ENCODE results near the gene NF1. TPM values are rescaled to one million over a fixed set of nuclear protein-coding genes. Genes with fewer than 3 reads are reported as not detected.

NF1 gene
- total RNA-seq, 1 donor from 2014 or later: 58.7 TPM

DNA sequence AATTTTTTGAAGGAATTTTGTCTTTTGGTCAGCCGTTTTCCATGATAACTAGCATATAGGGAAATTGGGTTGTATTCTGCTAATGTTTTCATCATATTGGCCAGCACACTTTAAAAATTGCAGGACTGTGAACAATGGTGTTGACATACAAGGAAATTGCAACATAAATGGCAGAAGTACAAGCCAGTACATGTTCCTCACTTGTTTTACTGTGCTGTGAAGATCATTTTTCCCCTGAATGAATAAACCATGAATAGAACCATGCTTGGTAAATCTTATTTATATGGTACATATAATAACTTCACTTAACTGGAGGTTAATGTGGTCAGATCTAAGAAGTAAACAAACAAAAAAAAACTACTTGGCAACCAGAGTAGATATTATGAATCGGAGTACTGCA lies 179.5 kb downstream of the NF1 start:
- H3K27me3 ChIP-seq: no peaks in the 10 kb centered on the region
- no peak overlapping the region for H3K27ac ChIP-seq
- intact Hi-C loops (cut with DNase I): no loop called here
- DNase-seq (ENCODE audit: extremely low spot score in 2 of 2): no peak
- no peaks in the 10 kb centered on the region for H3K36me3 ChIP-seq
- H3K4me3 ChIP-seq: no peak overlapping the region
- peaks cover 30% of the 10 kb centered on the region for H3K4me1 ChIP-seq
- no peaks in the 10 kb centered on the region for H3K9me3 ChIP-seq
- TF ChIP-seq POLR2A (IDR thresholded peaks at IDR 0.05) (no peak), POLR2AphosphoS5 (IDR thresholded peaks at IDR 0.05; ENCODE audit: insufficient read depth in 1 of 2, low read depth in 1 of 2) (peak; percentile 13 to 95)
- TF ChIP-seq, protein P1, sequence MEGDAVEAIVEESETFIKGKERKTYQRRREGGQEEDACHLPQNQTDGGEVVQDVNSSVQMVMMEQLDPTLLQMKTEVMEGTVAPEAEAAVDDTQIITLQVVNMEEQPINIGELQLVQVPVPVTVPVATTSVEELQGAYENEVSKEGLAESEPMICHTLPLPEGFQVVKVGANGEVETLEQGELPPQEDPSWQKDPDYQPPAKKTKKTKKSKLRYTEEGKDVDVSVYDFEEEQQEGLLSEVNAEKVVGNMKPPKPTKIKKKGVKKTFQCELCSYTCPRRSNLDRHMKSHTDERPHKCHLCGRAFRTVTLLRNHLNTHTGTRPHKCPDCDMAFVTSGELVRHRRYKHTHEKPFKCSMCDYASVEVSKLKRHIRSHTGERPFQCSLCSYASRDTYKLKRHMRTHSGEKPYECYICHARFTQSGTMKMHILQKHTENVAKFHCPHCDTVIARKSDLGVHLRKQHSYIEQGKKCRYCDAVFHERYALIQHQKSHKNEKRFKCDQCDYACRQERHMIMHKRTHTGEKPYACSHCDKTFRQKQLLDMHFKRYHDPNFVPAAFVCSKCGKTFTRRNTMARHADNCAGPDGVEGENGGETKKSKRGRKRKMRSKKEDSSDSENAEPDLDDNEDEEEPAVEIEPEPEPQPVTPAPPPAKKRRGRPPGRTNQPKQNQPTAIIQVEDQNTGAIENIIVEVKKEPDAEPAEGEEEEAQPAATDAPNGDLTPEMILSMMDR (IDR thresholded peaks at IDR 0.05): no peak

DNA sequence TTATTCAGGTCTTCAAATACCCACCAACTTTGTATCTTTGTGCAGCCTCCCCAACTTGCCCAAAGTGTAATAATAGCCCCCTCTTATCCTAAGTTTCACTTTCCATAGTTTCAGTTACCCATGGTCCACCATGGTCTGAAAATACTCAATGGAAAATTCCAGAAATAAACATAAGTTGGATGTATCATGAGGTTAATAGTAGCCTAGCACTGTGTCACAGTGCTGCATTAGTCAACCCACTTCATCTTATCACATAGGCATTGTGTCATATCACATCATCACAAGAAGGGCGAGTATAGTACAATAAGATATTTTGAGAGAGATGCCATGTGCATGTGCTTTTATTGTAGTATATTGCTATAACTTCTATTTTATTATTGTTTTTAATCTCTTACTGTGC lies 180.3 kb downstream of the NF1 start:
- intact Hi-C loops (cut with DNase I): no loop called here
- Histone ChIP-seq H3K27me3 (no peaks in the 10 kb centered on the region), H3K4me1 (peaks cover 22% of the 10 kb centered on the region), H3K9me3 (no peaks in the 10 kb centered on the region), H3K4me3 (no peak overlapping the region), H3K27ac (no peak overlapping the region), H3K36me3 (no peaks in the 10 kb centered on the region)
- TF ChIP-seq POLR2A (IDR thresholded peaks at IDR 0.05): no peak
- TF ChIP-seq, protein P1 (IDR thresholded peaks at IDR 0.05): no peak
- TF ChIP-seq POLR2AphosphoS5 (IDR thresholded peaks at IDR 0.05; ENCODE audit: insufficient read depth in 1 of 2, low read depth in 1 of 2): no peak
- DNase-seq (ENCODE audit: extremely low spot score in 2 of 2): no peak

DNA sequence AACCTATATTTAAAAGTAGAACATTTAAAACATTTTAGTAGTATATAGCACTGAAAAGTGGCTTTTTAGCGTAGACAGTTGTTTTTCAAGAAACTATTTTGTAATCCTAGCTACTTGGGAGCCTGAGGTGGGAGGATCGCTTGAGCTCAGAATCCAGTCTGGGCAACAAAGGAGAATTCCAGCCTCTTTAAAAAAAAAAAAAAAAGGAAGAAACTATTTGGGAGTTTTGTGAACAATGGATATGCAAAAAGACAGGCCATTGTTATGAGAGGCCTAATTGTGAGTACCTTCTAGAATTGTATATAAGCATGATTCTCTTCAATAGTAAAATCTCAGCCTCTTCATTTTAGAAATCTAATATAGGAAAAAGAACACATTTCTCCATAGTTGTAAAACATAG lies 184.6 kb downstream of the NF1 start:
- H3K27ac ChIP-seq: no peak overlapping the region
- intact Hi-C loops (cut with DNase I): no loop called here
- H3K36me3 ChIP-seq: no peaks in the 10 kb centered on the region
- no peak overlapping the region for H3K4me3 ChIP-seq
- no peaks in the 10 kb centered on the region for H3K9me3 ChIP-seq
- no peaks in the 10 kb centered on the region for H3K27me3 ChIP-seq
- DNase-seq (ENCODE audit: extremely low spot score in 2 of 2): no peak
- TF ChIP-seq, protein P1 (IDR thresholded peaks at IDR 0.05): no peak
- TF ChIP-seq POLR2A (IDR thresholded peaks at IDR 0.05) (no peak), POLR2AphosphoS5 (IDR thresholded peaks at IDR 0.05; ENCODE audit: insufficient read depth in 1 of 2, low read depth in 1 of 2) (no peak)
- peaks cover under 1% of the 10 kb centered on the region for H3K4me1 ChIP-seq

DNA sequence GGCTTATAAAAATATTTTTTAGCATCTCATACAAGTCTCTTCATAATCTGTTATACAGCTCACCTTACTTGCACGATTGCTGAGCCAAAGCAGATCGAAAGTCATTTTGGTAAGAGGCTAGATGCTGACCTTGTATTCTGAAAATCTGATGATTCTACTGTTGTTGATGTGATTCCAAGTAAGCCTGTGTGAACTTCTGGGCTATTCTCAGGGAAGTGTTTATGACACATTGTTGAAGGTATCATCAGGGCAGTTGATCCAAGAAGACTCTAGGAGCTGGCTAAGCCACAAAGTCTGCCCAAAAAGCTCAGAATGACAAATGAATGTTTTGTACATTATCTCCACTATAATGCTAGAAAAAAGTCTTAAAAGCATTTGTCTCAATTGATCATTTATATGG lies 186.3 kb downstream of the NF1 start:
- H3K27me3 ChIP-seq: no peaks in the 10 kb centered on the region
- no peak overlapping the region for H3K4me3 ChIP-seq
- H3K4me1 ChIP-seq: no peaks in the 10 kb centered on the region
- intact Hi-C loops (cut with DNase I): no loop called here
- H3K27ac ChIP-seq: no peak overlapping the region
- no peak for DNase-seq (ENCODE audit: extremely low spot score in 2 of 2)
- no peaks in the 10 kb centered on the region for H3K9me3 ChIP-seq
- TF ChIP-seq POLR2AphosphoS5 (IDR thresholded peaks at IDR 0.05; ENCODE audit: insufficient read depth in 1 of 2, low read depth in 1 of 2) (no peak), POLR2A (IDR thresholded peaks at IDR 0.05) (no peak)
- peaks cover 0 to 4% of the 10 kb centered on the region in 2 donors for H3K36me3 ChIP-seq

DNA sequence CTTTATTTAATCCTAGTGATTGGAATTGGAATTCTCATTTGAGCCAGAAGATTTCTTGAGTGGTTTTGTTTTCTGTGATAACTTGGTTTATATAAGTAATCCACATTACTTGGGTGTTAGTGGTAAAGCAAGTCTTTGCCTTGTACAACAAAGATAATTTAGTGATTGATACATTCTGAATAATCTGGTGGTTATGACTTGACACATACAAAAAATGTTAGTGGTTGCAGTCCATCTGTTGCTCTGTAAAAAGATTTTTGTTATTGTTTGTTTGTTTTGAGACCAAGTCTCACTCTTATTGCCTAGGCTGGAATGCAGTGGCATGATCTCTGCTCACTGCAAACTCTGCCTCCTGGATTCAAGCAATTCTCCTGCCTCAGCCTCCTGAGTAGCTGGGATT lies 189.1 kb downstream of the NF1 start:
- intact Hi-C loops (cut with DNase I): no loop called here
- Histone ChIP-seq H3K27ac (no peak overlapping the region), H3K27me3 (no peaks in the 10 kb centered on the region), H3K4me3 (no peak overlapping the region), H3K9me3 (no peaks in the 10 kb centered on the region), H3K4me1 (no peaks in the 10 kb centered on the region), H3K36me3 (peaks cover 0 to 4% of the 10 kb centered on the region in 2 donors)
- no peak for DNase-seq (ENCODE audit: extremely low spot score in 2 of 2)
- TF ChIP-seq, protein P1 (IDR thresholded peaks at IDR 0.05): no peak
- TF ChIP-seq POLR2A (IDR thresholded peaks at IDR 0.05) (no peak), POLR2AphosphoS5 (IDR thresholded peaks at IDR 0.05; ENCODE audit: insufficient read depth in 1 of 2, low read depth in 1 of 2) (no peak)
